Measurements from ENCODE around the gene CASQ1.

Gene CASQ1

GRCh38 chr1:160200786-160201185 lies 10.4 kb downstream of the CASQ1 start:
- DNase-seq (ENCODE audit: insufficient read length, low spot score) (no peak), FAIRE-seq (no peak)

GRCh38 chr1:160204526-160205241 lies 14.3 kb downstream of the CASQ1 start:
- FAIRE-seq (peak; percentile 89), DNase-seq (ENCODE audit: insufficient read length, low spot score) (peak; percentile 48)

GRCh38 chr1:160205242-160206035 lies 15.1 kb downstream of the CASQ1 start, which contains the start of gene PEA15:
PEA15 (plus strand) TSS chr1:160205384; CDS start chr1:160211545, 6,161 bp downstream.
- FAIRE-seq, result no peak

GRCh38 chr1:160206036-160206389 lies 15.6 kb downstream of the CASQ1 start:
- FAIRE-seq, result peak; percentile 55
- peak; percentile 39 for DNase-seq (ENCODE audit: insufficient read length, low spot score)

More at GRCh38 chr1:160205242-160206035, 15.1 kb downstream of the CASQ1 start, which contains the start of gene PEA15:
- DNase-seq (ENCODE audit: insufficient read length, low spot score), result peak; percentile 79

GRCh38 chr1:160206421-160207117 lies 16.2 kb downstream of the CASQ1 start:
- FAIRE-seq, result peak; percentile 54
- DNase-seq (ENCODE audit: insufficient read length, low spot score), result no peak

GRCh38 chr1:160207118-160207650 lies 16.8 kb downstream of the CASQ1 start:
- DNase-seq (ENCODE audit: insufficient read length, low spot score) (no peak), FAIRE-seq (no peak)

- FAIRE-seq, result no peak
- DNase-seq (ENCODE audit: insufficient read length, low spot score), result no peak
These were observed 17.6 kb downstream of the CASQ1 start for GRCh38 chr1:160207771-160208556.

- DNase-seq (ENCODE audit: insufficient read length, low spot score) (no peak), FAIRE-seq (no peak)
These were observed 18.4 kb downstream of the CASQ1 start for GRCh38 chr1:160208557-160209320.

GRCh38 chr1:160209321-160210046 lies 19.1 kb downstream of the CASQ1 start:
- FAIRE-seq, result no peak

GRCh38 chr1:160210561-160210960 lies 20.2 kb downstream of the CASQ1 start:
- no peak for FAIRE-seq

More at GRCh38 chr1:160209321-160210046, 19.1 kb downstream of the CASQ1 start:
- no peak for DNase-seq (ENCODE audit: insufficient read length, low spot score)

GRCh38 chr1:160211046-160211790 lies 20.8 kb downstream of the CASQ1 start:
- FAIRE-seq, result no peak
- DNase-seq (ENCODE audit: insufficient read length, low spot score), result no peak

More at GRCh38 chr1:160210561-160210960, 20.2 kb downstream of the CASQ1 start:
- DNase-seq (ENCODE audit: insufficient read length, low spot score), result no peak

- FAIRE-seq (no peak), DNase-seq (ENCODE audit: insufficient read length, low spot score) (no peak)
These were observed 24.2 kb downstream of the CASQ1 start for GRCh38 chr1:160214481-160215140.

- FAIRE-seq (no peak), DNase-seq (ENCODE audit: insufficient read length, low spot score) (no peak)
These were observed 25.9 kb downstream of the CASQ1 start for GRCh38 chr1:160216301-160216700.

GRCh38 chr1:160217481-160218051 lies 27.2 kb downstream of the CASQ1 start:
- FAIRE-seq (no peak), DNase-seq (ENCODE audit: insufficient read length, low spot score) (no peak)

- DNase-seq (ENCODE audit: insufficient read length, low spot score), result no peak
- FAIRE-seq, result no peak
These were observed 28.9 kb downstream of the CASQ1 start for GRCh38 chr1:160219062-160219929.

GRCh38 chr1:160220301-160220700 lies 29.9 kb downstream of the CASQ1 start:
- DNase-seq (ENCODE audit: insufficient read length, low spot score), result no peak
- no peak for FAIRE-seq

Measured in GM19239 (cell line).